Mesendoderm (in vitro differentiated cells): ENCODE data around the gene TRAFD1.

Experiments
- DNase-seq: peaks from one replicate; pipeline ENCODE4 v3.0.0; 2013
- H2AK5ac ChIP-seq: 2 replicates; pipeline ENCODE4 v1.6.1; 2013; ENCODE audit warnings: low read length, inconsistent platforms
- H2BK120ac ChIP-seq: 2 replicates; pipeline ENCODE4 v1.6.1; 2013; ENCODE audit warnings: low read depth, mild to moderate bottlenecking, low read length, moderate library complexity, mixed read lengths
- H2BK15ac ChIP-seq: replicated peaks from 2 replicates; pipeline ENCODE4 v1.6.1; 2013; ENCODE audit warnings: low read depth, mild to moderate bottlenecking, moderate library complexity
- H2BK5ac ChIP-seq: 2 replicates; pipeline ENCODE4 v1.6.1; 2013; ENCODE audit warnings: low read length, inconsistent platforms
- H3K18ac ChIP-seq: 2 replicates; pipeline ENCODE4 v1.6.1; 2013; ENCODE audit warnings: mild to moderate bottlenecking, low read length, mixed read lengths
- H3K23ac ChIP-seq: one replicate; pipeline ENCODE4 v1.6.1; 2013; ENCODE audit warnings: low read length
- H3K27ac ChIP-seq: 2 replicates; pipeline ENCODE4 v1.5.1; 2013; ENCODE audit warnings: low read depth, mild to moderate bottlenecking, inconsistent platforms, low read length, moderate library complexity
- H3K27me3 ChIP-seq: 2 replicates; pipeline ENCODE4 v1.6.1; 2013; ENCODE audit warnings: low read length, control low read depth, mild to moderate bottlenecking, inconsistent platforms; ENCODE audit not compliant: insufficient read depth, poor library complexity
- H3K36me3 ChIP-seq: 2 replicates; pipeline ENCODE4 v1.6.1; 2013; ENCODE audit warnings: low read length, inconsistent platforms; ENCODE audit not compliant: control insufficient read depth, insufficient read depth
- H3K4ac ChIP-seq: one replicate; pipeline ENCODE4 v1.6.1; 2013; ENCODE audit warnings: low read depth, mild to moderate bottlenecking, low read length, moderate library complexity
- H3K4me1 ChIP-seq: 2 replicates; pipeline ENCODE4 v1.6.1; 2013; ENCODE audit warnings: low read depth, low read length, inconsistent platforms; ENCODE audit not compliant: control insufficient read depth
- H3K4me2 ChIP-seq: 2 replicates; pipeline ENCODE4 v1.6.1; 2013; ENCODE audit warnings: low read length
- H3K4me3 ChIP-seq: 2 replicates; pipeline ENCODE4 v1.5.1; 2013; ENCODE audit warnings: mild to moderate bottlenecking, low read length
- H3K56ac ChIP-seq: one replicate; pipeline ENCODE4 v1.6.1; 2013; ENCODE audit warnings: low read length
- H3K79me1 ChIP-seq: 2 replicates; pipeline ENCODE4 v1.6.1; 2013; ENCODE audit warnings: low read length, inconsistent platforms
- H3K79me2 ChIP-seq: 2 replicates; pipeline ENCODE4 v1.6.1; 2013; ENCODE audit warnings: mild to moderate bottlenecking, low read length; ENCODE audit not compliant: control insufficient read depth, insufficient read depth
- H3K9ac ChIP-seq: 2 replicates; pipeline ENCODE4 v1.6.1; 2013; ENCODE audit warnings: low read length, inconsistent platforms
- H4K5ac ChIP-seq: one replicate; pipeline ENCODE4 v1.6.1; 2013; ENCODE audit warnings: low read length
- H4K8ac ChIP-seq: one replicate; pipeline ENCODE4 v1.6.1; 2013; ENCODE audit warnings: low read depth, mild to moderate bottlenecking, control low read depth, low read length, moderate library complexity
- WGBS: extraction: QIAGEN DNeasy Blood & Tissue Kit; methylation state at CpG from one replicate; pipeline ENCODE4 v1.1.7; 2013; ENCODE audit warnings: low lambda C conversion rate, missing lambda C conversion rate; ENCODE audit not compliant: insufficient coverage; ENCODE audit errors: extremely low coverage; 5-methylcytosine and 5-hydroxymethylcytosine counted together

Gene TRAFD1

DNA sequence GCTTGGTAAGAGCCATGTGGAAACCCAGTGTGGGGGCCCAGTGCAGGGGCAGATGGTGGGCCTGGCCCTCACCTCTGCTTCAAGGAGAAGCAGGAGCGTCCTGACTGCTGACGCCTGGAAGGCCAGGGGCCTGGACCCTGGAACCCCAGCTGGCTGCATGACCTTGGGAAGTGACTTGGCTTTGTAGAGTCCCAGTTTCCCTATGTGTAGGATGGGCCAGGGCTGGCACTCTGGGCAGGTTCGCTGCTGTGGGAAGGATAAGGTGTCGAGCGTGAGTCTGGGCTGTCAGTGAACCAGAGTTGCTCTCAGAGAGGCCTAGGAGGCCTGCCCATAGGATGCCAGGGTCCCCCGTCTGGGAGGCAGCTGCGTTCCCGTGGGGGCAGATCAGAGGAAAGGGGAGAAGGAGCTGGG, 43.2 kb downstream of the TRAFD1 start:
- Histone ChIP-seq H2BK120ac (no peak overlapping the region), H3K56ac (no peak overlapping the region), H3K4me3 (no peak overlapping the region), H2BK5ac (no peak overlapping the region), H3K27me3 (no peaks in the 10 kb centered on the region), H3K9ac (no peak overlapping the region), H3K4me2 (no peak overlapping the region), H3K79me1 (no peaks in the 10 kb centered on the region), H3K36me3 (no peaks in the 10 kb centered on the region), H3K18ac (no peak overlapping the region), H3K23ac (no peak overlapping the region), H3K4me1 (no peaks in the 10 kb centered on the region), H4K8ac (no peak overlapping the region), H2AK5ac (no peak overlapping the region), H3K27ac (no peak overlapping the region), H3K4ac (no peak overlapping the region), H3K79me2 (no peaks in the 10 kb centered on the region), H4K5ac (no peak overlapping the region), H2BK15ac (no peak overlapping the region)
- DNase-seq = no peak
- WGBS = no CpG with 5 or more reads among the region's 8 CpGs

DNA sequence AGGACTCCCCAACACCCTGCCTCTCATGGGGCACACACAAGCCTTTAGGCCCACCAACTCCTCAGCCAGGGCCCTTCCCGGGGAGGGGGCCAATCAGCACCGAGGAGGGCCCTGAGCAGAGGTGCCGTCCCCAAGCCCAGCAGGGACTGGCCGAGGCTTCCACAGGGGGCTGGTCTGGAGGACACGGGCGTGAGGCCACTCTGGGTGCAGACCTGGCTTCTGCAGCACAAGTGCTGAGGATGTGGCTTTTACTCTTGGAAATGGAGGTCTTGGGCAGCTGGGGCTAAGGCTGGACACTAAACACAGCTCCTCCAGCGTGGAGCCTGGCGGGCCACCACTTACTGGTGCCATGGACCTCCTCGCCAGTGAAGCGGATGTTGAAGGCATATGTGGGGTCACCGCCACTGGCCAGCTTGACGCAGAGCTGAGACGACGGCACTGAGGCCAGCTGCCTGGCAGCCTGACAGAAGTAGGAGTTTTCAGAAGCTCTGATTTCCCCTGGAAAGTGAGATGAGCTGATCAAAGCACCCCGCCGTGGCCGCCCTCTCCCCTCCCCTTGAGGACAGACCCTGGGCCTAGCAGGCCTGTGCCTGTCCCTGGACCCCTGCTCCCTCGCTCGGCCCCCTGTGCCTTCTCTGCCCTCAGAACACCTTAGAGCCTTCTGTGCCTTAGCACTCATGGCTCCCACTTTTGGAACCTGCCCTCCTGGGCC, 44.0 kb downstream of the TRAFD1 start:
- no peak for DNase-seq
- H3K36me3 ChIP-seq = no peaks in the 10 kb centered on the region

DNA sequence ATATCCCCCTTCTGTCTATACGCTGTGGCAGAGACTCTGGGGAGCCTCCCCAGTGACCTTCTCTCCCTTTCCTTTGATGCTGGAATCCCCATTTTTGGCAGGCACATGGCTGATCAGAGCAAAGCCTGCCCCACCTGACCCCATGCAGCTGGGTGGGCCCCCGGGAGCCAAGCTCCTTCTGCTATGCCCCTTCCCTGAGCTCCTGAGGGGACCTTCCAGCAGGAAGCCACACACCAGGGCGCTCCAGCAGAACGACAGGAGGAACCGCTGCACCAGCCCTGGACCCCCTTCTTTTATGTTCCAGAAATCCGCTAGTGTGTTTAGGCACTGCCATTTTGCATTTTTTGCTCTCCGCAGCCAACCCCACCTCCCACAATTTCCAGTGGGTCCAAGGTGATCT, 44.6 kb downstream of the TRAFD1 start:
- Histone ChIP-seq H2BK5ac (no peak overlapping the region), H3K79me2 (no peaks in the 10 kb centered on the region), H3K36me3 (no peaks in the 10 kb centered on the region), H3K27me3 (no peaks in the 10 kb centered on the region), H3K79me1 (no peaks in the 10 kb centered on the region), H2BK120ac (no peak overlapping the region), H3K4me2 (no peak overlapping the region), H4K5ac (no peak overlapping the region), H3K4me3 (no peak overlapping the region), H3K4me1 (no peaks in the 10 kb centered on the region), H4K8ac (no peak overlapping the region), H3K23ac (no peak overlapping the region), H3K27ac (no peak overlapping the region), H2BK15ac (no peak overlapping the region), H3K56ac (no peak overlapping the region), H2AK5ac (no peak overlapping the region), H3K9ac (no peak overlapping the region), H3K4ac (no peak overlapping the region), H3K18ac (no peak overlapping the region)
- no peak for DNase-seq
- no CpG with 5 or more reads among the region's 7 CpGs for WGBS

More for the DNA sequence above, 44.0 kb downstream of the TRAFD1 start:
- Histone ChIP-seq H3K9ac (no peak overlapping the region), H4K5ac (no peak overlapping the region), H2BK5ac (no peak overlapping the region), H3K4ac (no peak overlapping the region), H4K8ac (no peak overlapping the region), H3K18ac (no peak overlapping the region), H2AK5ac (no peak overlapping the region), H3K4me2 (no peak overlapping the region), H3K27me3 (no peaks in the 10 kb centered on the region), H2BK120ac (no peak overlapping the region), H3K4me3 (no peak overlapping the region), H3K56ac (no peak overlapping the region), H2BK15ac (no peak overlapping the region), H3K23ac (no peak overlapping the region), H3K27ac (no peak overlapping the region), H3K79me1 (no peaks in the 10 kb centered on the region), H3K4me1 (no peaks in the 10 kb centered on the region), H3K79me2 (no peaks in the 10 kb centered on the region)
- no CpG with 5 or more reads among the region's 19 CpGs for WGBS

DNA sequence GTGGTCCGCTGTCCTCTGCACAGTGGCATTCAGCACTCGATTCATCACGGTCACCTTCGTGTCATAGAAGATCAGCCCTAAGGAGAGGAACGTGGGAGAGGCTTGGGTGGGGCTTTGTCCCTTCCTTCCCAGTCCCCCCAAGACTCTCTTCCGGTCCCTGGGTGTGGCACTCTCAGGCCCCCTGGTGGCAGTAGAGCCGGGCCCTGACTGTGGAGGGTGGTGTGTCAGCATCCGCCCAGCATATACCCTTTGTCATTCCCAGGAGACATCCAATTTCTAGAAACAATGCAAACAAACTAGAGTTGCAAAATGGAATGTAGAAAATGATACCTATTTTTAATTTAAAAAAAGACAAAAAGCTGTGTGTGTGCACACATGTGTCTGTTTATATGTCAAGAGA, 45.0 kb downstream of the TRAFD1 start:
- H3K4me2 ChIP-seq = no peak overlapping the region
- no peak overlapping the region for H3K27ac ChIP-seq
- no peak overlapping the region for H3K4ac ChIP-seq
- no peak overlapping the region for H3K18ac ChIP-seq
- H4K8ac ChIP-seq = no peak overlapping the region
- no peak overlapping the region for H4K5ac ChIP-seq
- H3K4me3 ChIP-seq = no peak overlapping the region
- H3K56ac ChIP-seq = no peak overlapping the region
- H3K23ac ChIP-seq = no peak overlapping the region
- no peak overlapping the region for H2BK120ac ChIP-seq
- no peaks in the 10 kb centered on the region for H3K36me3 ChIP-seq
- no peak for DNase-seq
- no peaks in the 10 kb centered on the region for H3K27me3 ChIP-seq
- no CpG with 5 or more reads among the region's 8 CpGs for WGBS
- H2AK5ac ChIP-seq = no peak overlapping the region
- no peak overlapping the region for H2BK15ac ChIP-seq
- H2BK5ac ChIP-seq = no peak overlapping the region
- no peaks in the 10 kb centered on the region for H3K4me1 ChIP-seq
- no peaks in the 10 kb centered on the region for H3K79me1 ChIP-seq
- no peak overlapping the region for H3K9ac ChIP-seq
- no peaks in the 10 kb centered on the region for H3K79me2 ChIP-seq

DNA sequence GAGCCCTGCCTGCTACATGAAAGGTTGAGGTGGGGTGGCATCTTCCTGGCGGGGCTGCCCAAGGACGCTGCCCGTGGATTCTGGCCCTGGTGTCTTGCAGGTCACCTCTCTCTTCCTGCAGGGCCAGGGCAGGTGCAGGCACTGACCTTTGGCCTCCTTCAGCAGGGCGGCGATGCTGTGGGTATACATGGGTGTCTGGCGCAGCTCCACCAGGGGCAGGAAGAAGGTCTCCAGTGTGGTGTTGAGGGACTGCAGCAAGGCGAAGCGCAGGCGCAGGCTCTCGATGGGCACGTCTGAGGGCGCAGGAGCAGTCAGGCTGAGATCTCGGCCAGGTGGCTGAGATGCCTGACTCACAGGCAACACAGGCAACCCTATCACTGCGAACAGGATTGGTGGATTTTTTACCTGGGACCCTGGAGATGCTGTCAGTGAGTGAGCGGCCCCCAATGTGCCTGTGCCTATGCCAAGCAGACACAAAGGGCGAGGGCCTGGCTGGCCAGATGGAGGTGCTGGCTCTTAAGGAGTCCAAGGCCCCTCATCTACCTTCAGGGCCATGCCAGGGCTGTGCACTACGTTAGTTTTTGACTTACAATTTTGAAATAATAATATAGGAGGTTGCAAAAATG, 45.7 kb downstream of the TRAFD1 start:
- Histone ChIP-seq H2BK15ac (no peak overlapping the region), H3K4me3 (no peak overlapping the region), H4K5ac (no peak overlapping the region), H2AK5ac (no peak overlapping the region), H3K18ac (no peak overlapping the region), H3K79me1 (no peaks in the 10 kb centered on the region), H3K4me2 (no peak overlapping the region), H3K79me2 (no peaks in the 10 kb centered on the region), H3K36me3 (peaks cover 2% of the 10 kb centered on the region), H4K8ac (no peak overlapping the region), H3K4ac (no peak overlapping the region), H2BK5ac (no peak overlapping the region), H3K9ac (no peak overlapping the region), H2BK120ac (no peak overlapping the region), H3K56ac (no peak overlapping the region), H3K4me1 (no peaks in the 10 kb centered on the region), H3K23ac (no peak overlapping the region), H3K27me3 (no peaks in the 10 kb centered on the region), H3K27ac (no peak overlapping the region)
- WGBS = no CpG with 5 or more reads among the region's 17 CpGs
- no peak for DNase-seq
